ENCODE measurements around the gene GPR162. TPM values are rescaled to one million over a fixed set of nuclear protein-coding genes. Genes with fewer than 3 reads are reported as not detected.
A peak's percentile ranks its signal among the peaks of the same experiment; 100 is the strongest.

GPR162 gene
- total RNA-seq, 1 experiment from 2014 or later = 2.4 TPM

GRCh38 chr12:6824085-6824775, 2.6 kb downstream of the GPR162 start:
- no peak overlapping the region for H3K27ac ChIP-seq
- H3K4me1 ChIP-seq (replicated peaks; ENCODE audit: insufficient read depth) = no peaks in the 10 kb centered on the region; the same call in 1 of the 2 replicates
- DNase-seq = no peak
- ChIA-PET POLR2A (ENCODE audit: unreplicated experiment) (interaction anchor here (0.6 kb wide), 1 partner anchor 488 kb away, joined by 3 read pairs; no protein-coding TSS in a partner anchor), CTCF (interaction anchor here (0.6 to 1.4 kb wide), 4 partner anchors 12 to 151 kb away, joined by 3 to 7 read pairs (median 4); partner anchors contain the start of gene MLF2)
- TF ChIP-seq EZH2 (IDR thresholded peaks at IDR 0.05; ENCODE audit: low read depth) = no peak
- no peak for TF ChIP-seq CTCF (conservative IDR thresholded peaks at IDR 0.05)
- H3K9me3 ChIP-seq (ENCODE audit: insufficient read depth, low read depth) = no peaks in the 10 kb centered on the region
- no peaks in the 10 kb centered on the region; the same call in 1 of the 2 replicates for H3F3A ChIP-seq (ENCODE audit: insufficient read depth, low read depth)
- no peaks in the 10 kb centered on the region for H3K9me2 ChIP-seq (ENCODE audit: insufficient read depth)
- no peaks in the 10 kb centered on the region for H3K36me3 ChIP-seq (ENCODE audit: low read depth)
- no TSS peak for BruUV-seq (replicated peaks)
- H3K27me3 ChIP-seq (ENCODE audit: insufficient read depth, low read depth) = peaks cover 97% of the 10 kb centered on the region
- no peak overlapping the region for H3K4me3 ChIP-seq
- no peaks in the 10 kb centered on the region for H3K79me2 ChIP-seq (ENCODE audit: low read depth)
- H3K4me2 ChIP-seq = no peak overlapping the region
- H2AFZ ChIP-seq = no peak overlapping the region
- intact Hi-C loops (cut with micrococcal nuclease; ENCODE audit: unreplicated experiment) = loop anchor here (2.0 kb wide), 1 partner anchor 207 kb away; no protein-coding TSS in a partner anchor
- no peaks in the 10 kb centered on the region for H4K20me1 ChIP-seq (ENCODE audit: insufficient read depth)

GRCh38 chr12:6824901-6825381, 3.3 kb downstream of the GPR162 start:
- H3K79me2 ChIP-seq (ENCODE audit: low read depth) = no peaks in the 10 kb centered on the region
- H3F3A ChIP-seq (ENCODE audit: insufficient read depth, low read depth) = no peaks in the 10 kb centered on the region; the same call in 1 of the 2 replicates
- no peak for DNase-seq
- no peaks in the 10 kb centered on the region for H3K9me3 ChIP-seq (ENCODE audit: insufficient read depth, low read depth)
- intact Hi-C loops (cut with micrococcal nuclease; ENCODE audit: unreplicated experiment) = loop anchor here (1.0 to 5.0 kb wide), 6 partner anchors 46 to 258 kb away; partner anchors contain the start of genes MLF2, NOP2 and ZNF384
- no peak overlapping the region for H3K4me2 ChIP-seq
- TF ChIP-seq CTCF (conservative IDR thresholded peaks at IDR 0.05) (no peak), EZH2 (IDR thresholded peaks at IDR 0.05; ENCODE audit: low read depth) (no peak)
- no peaks in the 10 kb centered on the region for H4K20me1 ChIP-seq (ENCODE audit: insufficient read depth)
- POLR2A ChIA-PET (ENCODE audit: unreplicated experiment) = interaction anchor here (0.6 kb wide), 1 partner anchor 488 kb away, joined by 3 read pairs; no protein-coding TSS in a partner anchor
- no peak overlapping the region for H2AFZ ChIP-seq
- peaks cover 97% of the 10 kb centered on the region for H3K27me3 ChIP-seq (ENCODE audit: insufficient read depth, low read depth)
- BruUV-seq (replicated peaks) = no TSS peak
- CTCF ChIA-PET = interaction anchor here (0.6 to 1.3 kb wide), 6 partner anchors 13 to 152 kb away, joined by 3 to 7 read pairs (median 4); partner anchors contain the start of genes MLF2 and ZNF384
- H3K4me3 ChIP-seq = no peak overlapping the region
- no peak overlapping the region for H3K27ac ChIP-seq
- no peaks in the 10 kb centered on the region for H3K9me2 ChIP-seq (ENCODE audit: insufficient read depth)
- no peaks in the 10 kb centered on the region for H3K36me3 ChIP-seq (ENCODE audit: low read depth)
- no peaks in the 10 kb centered on the region; the same call in 1 of the 2 replicates for H3K4me1 ChIP-seq (replicated peaks; ENCODE audit: insufficient read depth)

GRCh38 chr12:6825398-6826124, 3.9 kb downstream of the GPR162 start:
- Histone ChIP-seq H3K4me3 (no peak overlapping the region), H3F3A (ENCODE audit: insufficient read depth, low read depth) (no peaks in the 10 kb centered on the region; the same call in 1 of the 2 replicates), H3K4me1 (replicated peaks; ENCODE audit: insufficient read depth) (no peaks in the 10 kb centered on the region; the same call in 1 of the 2 replicates), H3K27me3 (ENCODE audit: insufficient read depth, low read depth) (peaks cover 97% of the 10 kb centered on the region), H3K27ac (no peak overlapping the region), H2AFZ (no peak overlapping the region), H4K20me1 (ENCODE audit: insufficient read depth) (no peaks in the 10 kb centered on the region), H3K36me3 (ENCODE audit: low read depth) (no peaks in the 10 kb centered on the region), H3K9me2 (ENCODE audit: insufficient read depth) (no peaks in the 10 kb centered on the region), H3K4me2 (no peak overlapping the region), H3K79me2 (ENCODE audit: low read depth) (no peaks in the 10 kb centered on the region), H3K9me3 (ENCODE audit: insufficient read depth, low read depth) (no peaks in the 10 kb centered on the region)
- intact Hi-C loops (cut with micrococcal nuclease; ENCODE audit: unreplicated experiment) = loop anchor here (1.0 to 5.0 kb wide), 6 partner anchors 46 to 258 kb away; partner anchors contain the start of genes MLF2, NOP2 and ZNF384
- DNase-seq = peak; percentile 68 to 93
- BruUV-seq (replicated peaks) = no TSS peak
- TF ChIP-seq EZH2 (IDR thresholded peaks at IDR 0.05; ENCODE audit: low read depth) (no peak), CTCF (conservative IDR thresholded peaks at IDR 0.05) (peak; percentile 96)
- ChIA-PET CTCF (interaction anchor here (0.6 to 1.3 kb wide), 6 partner anchors 14 to 1940 kb away, joined by 3 to 7 read pairs (median 3); partner anchors contain the start of genes MLF2 and ZNF384), POLR2A (ENCODE audit: unreplicated experiment) (interaction anchor here (0.6 kb wide), 1 partner anchor 44 kb away, joined by 4 read pairs; no protein-coding TSS in a partner anchor)

All from PC-9 (cell line).